Measurements from ENCODE around the gene INTS11. TPM values are rescaled to one million over a fixed set of nuclear protein-coding genes. Genes with fewer than 3 reads are reported as not detected.
A peak's percentile ranks its signal among the peaks of the same experiment; 100 is the strongest.

The INTS11 gene
- total and polyA plus RNA-seq, 2 of the 13 experiments (the other 11 are each of a cell fraction or from before 2014, with no cell fraction given): 52.8 to 94.8 TPM

- TF ChIP-seq ZXDC (CRISPR knock-in tag; IDR thresholded peaks at IDR 0.05) (no peak; the same call in none of the 2 replicates), CBX2 (IDR thresholded peaks at IDR 0.05; ENCODE audit: low read depth, low read length) (no peak), CBX2 (CRISPR knock-in tag; IDR thresholded peaks at IDR 0.05; ENCODE audit: low read depth) (no peak), ZNF17 (CRISPR knock-in tag; IDR thresholded peaks at IDR 0.05) (no peak), CAMTA2 (CRISPR knock-in tag; IDR thresholded peaks at IDR 0.05; ENCODE audit: borderline replicate concordance) (no peak), ZNF747 (CRISPR knock-in tag; IDR thresholded peaks at IDR 0.05; ENCODE audit: borderline replicate concordance) (peak; percentile 93), ETV5 (CRISPR knock-in tag; IDR thresholded peaks at IDR 0.05; ENCODE audit: borderline replicate concordance) (peak; percentile 72; the same call in 1 of the 2 replicates), SSRP1 (CRISPR knock-in tag; IDR thresholded peaks at IDR 0.05) (no peak), HOXA9 (CRISPR knock-in tag; IDR thresholded peaks at IDR 0.05; ENCODE audit: borderline replicate concordance) (no peak), EEA1 (CRISPR knock-in tag; IDR thresholded peaks at IDR 0.05; ENCODE audit: borderline replicate concordance) (peak; percentile 63; the same call in 1 of the 2 replicates), KMT2A (CRISPR knock-in tag; IDR thresholded peaks at IDR 0.05) (peak; percentile 60; the same call in 1 of the 2 replicates), ATRX (CRISPR knock-in tag; IDR thresholded peaks at IDR 0.05; ENCODE audit: borderline replicate concordance) (no peak), IRF9 (CRISPR knock-in tag; IDR thresholded peaks at IDR 0.05; ENCODE audit: borderline replicate concordance) (peak; percentile 51; the same call in 1 of the 2 replicates)
- TF ChIP-seq, protein P1, sequence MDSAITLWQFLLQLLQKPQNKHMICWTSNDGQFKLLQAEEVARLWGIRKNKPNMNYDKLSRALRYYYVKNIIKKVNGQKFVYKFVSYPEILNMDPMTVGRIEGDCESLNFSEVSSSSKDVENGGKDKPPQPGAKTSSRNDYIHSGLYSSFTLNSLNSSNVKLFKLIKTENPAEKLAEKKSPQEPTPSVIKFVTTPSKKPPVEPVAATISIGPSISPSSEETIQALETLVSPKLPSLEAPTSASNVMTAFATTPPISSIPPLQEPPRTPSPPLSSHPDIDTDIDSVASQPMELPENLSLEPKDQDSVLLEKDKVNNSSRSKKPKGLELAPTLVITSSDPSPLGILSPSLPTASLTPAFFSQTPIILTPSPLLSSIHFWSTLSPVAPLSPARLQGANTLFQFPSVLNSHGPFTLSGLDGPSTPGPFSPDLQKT (CRISPR knock-in tag; IDR thresholded peaks at IDR 0.05; ENCODE audit: borderline replicate concordance): 0 out of 2 replicates have a peak, but pooled peaks have one; percentile 35
- TF ChIP-seq, protein P2, sequence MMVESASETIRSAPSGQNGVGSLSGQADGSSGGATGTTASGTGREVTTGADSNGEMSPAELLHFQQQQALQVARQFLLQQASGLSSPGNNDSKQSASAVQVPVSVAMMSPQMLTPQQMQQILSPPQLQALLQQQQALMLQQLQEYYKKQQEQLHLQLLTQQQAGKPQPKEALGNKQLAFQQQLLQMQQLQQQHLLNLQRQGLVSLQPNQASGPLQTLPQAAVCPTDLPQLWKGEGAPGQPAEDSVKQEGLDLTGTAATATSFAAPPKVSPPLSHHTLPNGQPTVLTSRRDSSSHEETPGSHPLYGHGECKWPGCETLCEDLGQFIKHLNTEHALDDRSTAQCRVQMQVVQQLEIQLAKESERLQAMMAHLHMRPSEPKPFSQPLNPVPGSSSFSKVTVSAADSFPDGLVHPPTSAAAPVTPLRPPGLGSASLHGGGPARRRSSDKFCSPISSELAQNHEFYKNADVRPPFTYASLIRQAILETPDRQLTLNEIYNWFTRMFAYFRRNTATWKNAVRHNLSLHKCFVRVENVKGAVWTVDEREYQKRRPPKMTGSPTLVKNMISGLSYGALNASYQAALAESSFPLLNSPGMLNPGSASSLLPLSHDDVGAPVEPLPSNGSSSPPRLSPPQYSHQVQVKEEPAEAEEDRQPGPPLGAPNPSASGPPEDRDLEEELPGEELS (CRISPR knock-in tag; IDR thresholded peaks at IDR 0.05): 0 out of 2 replicates have a peak, but pooled peaks have one; percentile 26
- TF ChIP-seq, protein P3, sequence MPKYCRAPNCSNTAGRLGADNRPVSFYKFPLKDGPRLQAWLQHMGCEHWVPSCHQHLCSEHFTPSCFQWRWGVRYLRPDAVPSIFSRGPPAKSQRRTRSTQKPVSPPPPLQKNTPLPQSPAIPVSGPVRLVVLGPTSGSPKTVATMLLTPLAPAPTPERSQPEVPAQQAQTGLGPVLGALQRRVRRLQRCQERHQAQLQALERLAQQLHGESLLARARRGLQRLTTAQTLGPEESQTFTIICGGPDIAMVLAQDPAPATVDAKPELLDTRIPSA (CRISPR knock-in tag; IDR thresholded peaks at IDR 0.05; ENCODE audit: borderline replicate concordance): peak; percentile 89; the same call in 1 of the 2 replicates
- TF ChIP-seq, protein P4, sequence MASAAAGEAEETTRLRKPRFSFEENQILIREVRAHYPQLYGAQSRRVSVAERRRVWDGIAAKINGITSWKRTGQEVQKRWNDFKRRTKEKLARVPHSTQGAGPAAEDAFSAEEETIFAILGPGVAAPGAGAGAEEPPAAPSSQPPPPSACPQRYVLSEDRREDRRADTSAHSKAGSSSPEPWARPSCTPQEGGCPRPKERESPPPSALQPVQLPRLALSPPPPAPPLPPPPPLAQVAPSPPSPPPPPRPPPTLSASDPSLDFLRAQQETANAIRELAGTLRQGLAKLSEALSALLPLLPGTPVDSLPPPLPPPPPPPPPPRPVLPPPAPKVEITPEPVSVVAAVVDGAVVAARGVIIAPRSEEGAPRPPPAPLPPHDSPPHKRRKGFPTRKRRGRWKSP (CRISPR knock-in tag; IDR thresholded peaks at IDR 0.05): peak; percentile 66; the same call in 1 of the 2 replicates
- TF ChIP-seq, protein P5, sequence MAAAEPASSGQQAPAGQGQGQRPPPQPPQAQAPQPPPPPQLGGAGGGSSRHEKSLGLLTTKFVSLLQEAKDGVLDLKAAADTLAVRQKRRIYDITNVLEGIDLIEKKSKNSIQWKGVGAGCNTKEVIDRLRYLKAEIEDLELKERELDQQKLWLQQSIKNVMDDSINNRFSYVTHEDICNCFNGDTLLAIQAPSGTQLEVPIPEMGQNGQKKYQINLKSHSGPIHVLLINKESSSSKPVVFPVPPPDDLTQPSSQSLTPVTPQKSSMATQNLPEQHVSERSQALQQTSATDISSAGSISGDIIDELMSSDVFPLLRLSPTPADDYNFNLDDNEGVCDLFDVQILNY (CRISPR knock-in tag; conservative IDR thresholded peaks at IDR 0.05): no peak
Measured at GRCh38 chr1:1324524-1325287, at the start of gene INTS11, which contains the start of gene CPTP (continued).
